Immature natural killer cell (primary cell): ENCODE data around the gene SYK. TPM values are rescaled to one million over a fixed set of nuclear protein-coding genes. Genes with fewer than 3 reads are reported as not detected.

Source experiments
- DNase-seq, 3 donors: peaks; one replicate each; pipeline ENCODE4 v3.0.0; 2022; ENCODE audit warnings: mixed read lengths in 1 of 3
- H3K27ac Mint-ChIP-seq, 6 donors: one replicate each; pipeline ENCODE4 v1.8.0; 2020; ENCODE audit warnings: mixed read lengths in 6 of 6, mild to moderate bottlenecking in 5 of 6, inconsistent platforms in 4 of 6, moderate library complexity in 3 of 6
- H3K27me3 Mint-ChIP-seq, 3 donors: one replicate each; pipeline ENCODE4 v1.8.0; 2020 to 2021; ENCODE audit warnings: low read depth in 3 of 3, mild to moderate bottlenecking in 3 of 3, mixed read lengths in 3 of 3, moderate library complexity in 3 of 3, inconsistent platforms in 1 of 3
- H3K36me3 Mint-ChIP-seq, 3 donors: one replicate each; pipeline ENCODE4 v1.8.0; 2020; ENCODE audit warnings: mixed read lengths in 3 of 3, inconsistent platforms in 2 of 3, mild to moderate bottlenecking in 2 of 3
- H3K4me1 Mint-ChIP-seq, 2 donors: one replicate each; pipeline ENCODE4 v1.8.0; 2020; ENCODE audit warnings: inconsistent platforms in 2 of 2, mild to moderate bottlenecking in 2 of 2, mixed read lengths in 2 of 2, moderate library complexity in 1 of 2
- H3K4me3 Mint-ChIP-seq, 5 donors: one replicate each; pipeline ENCODE4 v1.8.0; 2020; ENCODE audit warnings: mild to moderate bottlenecking in 5 of 5, mixed read lengths in 5 of 5, inconsistent platforms in 3 of 5, moderate library complexity in 3 of 5
- H3K9me3 Mint-ChIP-seq, 6 donors: one replicate each; pipeline ENCODE4 v1.8.0; 2020; ENCODE audit warnings: mild to moderate bottlenecking in 6 of 6, mixed read lengths in 6 of 6, inconsistent platforms in 4 of 6, moderate library complexity in 3 of 6
- polyA plus RNA-seq, 3 donors: library from polyadenylated mRNA; unstranded; fragments of 300-500 nt; fragmentation: Illumina TruSeq; gene quantifications; one replicate each; pipeline ENCODE4 v1.2.3, GENCODE V29; 2021

Gene SYK
- polyA plus RNA-seq, 3 donors from 2014 or later: 50.1 to 125 (median 82.6) TPM

DNA sequence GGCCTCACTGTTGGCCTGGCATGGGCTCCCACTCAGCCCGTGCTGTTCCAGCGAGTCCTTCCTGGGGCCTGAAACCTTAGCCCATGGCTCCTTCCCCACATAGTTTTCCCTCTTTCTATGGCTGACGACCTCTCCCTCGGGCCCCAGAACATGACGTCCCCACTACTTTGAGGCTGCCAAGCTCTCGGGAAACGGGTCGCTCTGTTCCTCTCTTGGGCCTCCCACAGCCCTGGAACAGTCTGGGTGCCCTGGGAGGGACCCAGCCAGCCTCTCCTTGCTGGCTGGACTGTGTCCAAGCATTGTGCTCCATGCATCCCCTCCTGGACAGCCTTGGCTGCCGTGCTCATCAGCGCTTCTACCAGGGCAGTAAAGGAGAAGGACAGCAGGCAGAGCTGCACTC, 118.3 kb downstream of the SYK start:
- no peaks in the 10 kb centered on the region for H3K36me3 Mint-ChIP-seq
- H3K27ac Mint-ChIP-seq: peak overlapping the region in 1 of 6 donors; percentile 7
- no peak overlapping the region for H3K4me3 Mint-ChIP-seq
- no peaks in the 10 kb centered on the region for H3K9me3 Mint-ChIP-seq
- peaks cover 0 to 7% (median 1%) of the 10 kb centered on the region in 3 donors for H3K27me3 Mint-ChIP-seq
- no peak for DNase-seq
- H3K4me1 Mint-ChIP-seq: no peaks in the 10 kb centered on the region

DNA sequence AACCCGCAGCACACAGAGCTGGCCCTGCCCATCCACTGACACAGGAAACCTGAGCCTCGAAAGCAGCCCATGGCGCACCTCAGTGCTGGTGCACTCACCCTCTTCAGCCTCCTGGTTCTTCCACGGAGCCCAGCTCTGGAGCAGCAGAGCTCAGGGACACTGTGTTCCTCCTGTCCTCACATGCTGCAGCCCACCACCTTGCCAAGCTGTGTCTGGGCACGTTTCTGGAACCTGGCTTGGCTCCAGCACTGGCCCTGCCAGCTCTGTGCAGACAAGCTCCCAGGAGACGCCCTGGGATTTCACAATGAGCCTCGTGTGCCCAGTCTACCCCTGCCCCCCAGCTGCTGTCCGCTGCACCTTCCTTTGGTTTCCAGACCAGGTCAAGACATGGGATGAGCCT, 119.5 kb downstream of the SYK start:
- Mint-ChIP-seq H3K36me3 (no peaks in the 10 kb centered on the region), H3K27me3 (peaks cover 0 to 7% (median 0%) of the 10 kb centered on the region in 3 donors), H3K9me3 (no peaks in the 10 kb centered on the region), H3K4me1 (no peaks in the 10 kb centered on the region), H3K27ac (no peak overlapping the region), H3K4me3 (no peak overlapping the region)
- DNase-seq: no peak

DNA sequence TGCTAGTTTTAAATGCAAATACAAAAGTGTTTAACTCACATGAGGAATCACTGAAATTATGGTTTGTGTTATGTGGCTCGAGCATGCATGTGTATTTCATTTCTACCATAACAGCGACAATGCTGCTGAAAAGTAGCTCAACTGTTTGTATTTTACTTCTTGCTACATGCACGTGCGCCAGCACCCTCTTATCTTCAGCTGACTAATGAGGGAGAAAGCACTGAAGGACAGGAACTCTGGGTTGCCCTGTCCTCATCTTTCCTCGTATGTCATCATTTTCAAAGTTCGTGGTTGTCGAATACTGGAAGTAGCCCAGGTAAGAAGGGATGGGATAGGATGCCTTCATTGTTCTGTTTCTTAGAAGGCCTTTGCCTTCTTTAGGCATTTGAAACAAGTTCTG, 120.3 kb downstream of the SYK start:
- Mint-ChIP-seq H3K27ac (no peak overlapping the region), H3K4me1 (no peaks in the 10 kb centered on the region), H3K4me3 (no peak overlapping the region), H3K9me3 (no peaks in the 10 kb centered on the region), H3K27me3 (peaks cover 0 to 9% (median 0%) of the 10 kb centered on the region in 3 donors), H3K36me3 (no peaks in the 10 kb centered on the region)
- no peak for DNase-seq

DNA sequence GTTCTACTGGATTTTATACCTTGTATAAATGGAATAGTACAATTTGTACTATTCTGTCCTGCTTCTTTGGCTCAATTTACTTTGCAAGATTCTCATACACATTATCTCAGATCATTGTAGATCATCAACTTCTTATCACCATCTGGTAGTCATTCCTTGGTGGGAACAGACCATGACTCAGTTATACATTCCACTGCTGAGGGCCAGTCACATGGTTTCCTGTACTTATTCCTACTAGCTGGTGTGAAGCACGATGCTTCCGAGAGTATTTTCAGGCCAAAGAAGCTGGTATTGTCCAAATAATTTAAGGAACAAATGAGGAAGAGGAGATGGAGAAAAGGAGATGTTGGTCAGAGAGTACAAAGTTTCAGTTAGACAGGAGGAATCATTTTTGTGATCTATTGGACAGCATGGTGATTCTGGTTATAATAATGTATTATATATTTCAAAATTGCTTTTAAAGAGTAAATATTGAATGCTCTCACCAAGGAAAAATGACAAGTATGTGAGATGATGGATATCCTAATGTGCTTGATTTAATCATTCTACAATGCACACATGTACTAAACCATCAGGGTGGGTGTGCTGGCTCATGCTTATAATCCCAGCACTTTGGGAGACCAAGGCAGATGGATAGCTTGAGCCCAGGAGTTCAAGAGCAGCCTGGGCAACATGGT, 124.1 kb downstream of the SYK start:
- Mint-ChIP-seq H3K27ac (no peak overlapping the region), H3K9me3 (no peaks in the 10 kb centered on the region), H3K36me3 (no peaks in the 10 kb centered on the region), H3K27me3 (peaks cover 0 to 6% (median 0%) of the 10 kb centered on the region in 3 donors), H3K4me3 (no peak overlapping the region), H3K4me1 (no peaks in the 10 kb centered on the region)
- no peak for DNase-seq

DNA sequence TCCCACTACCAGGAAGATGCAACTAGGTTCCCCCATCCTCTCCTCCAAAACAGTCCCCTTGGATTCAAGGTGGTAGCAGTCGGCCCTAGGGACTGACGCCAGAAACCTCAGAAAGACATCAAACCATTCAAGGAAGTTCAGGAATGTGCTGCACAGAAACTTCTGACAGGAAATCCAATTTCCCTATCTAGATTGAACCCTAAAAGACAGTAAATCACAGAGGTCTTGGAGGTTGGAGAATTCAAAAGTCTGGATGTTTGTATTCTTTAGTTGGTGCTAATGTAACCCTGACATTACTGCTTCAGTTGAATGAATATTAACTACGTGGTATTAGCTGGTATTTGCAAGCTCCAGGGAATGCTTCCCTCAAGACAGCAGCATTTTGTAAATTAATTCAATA, 125.3 kb downstream of the SYK start:
- DNase-seq: no peak

DNA sequence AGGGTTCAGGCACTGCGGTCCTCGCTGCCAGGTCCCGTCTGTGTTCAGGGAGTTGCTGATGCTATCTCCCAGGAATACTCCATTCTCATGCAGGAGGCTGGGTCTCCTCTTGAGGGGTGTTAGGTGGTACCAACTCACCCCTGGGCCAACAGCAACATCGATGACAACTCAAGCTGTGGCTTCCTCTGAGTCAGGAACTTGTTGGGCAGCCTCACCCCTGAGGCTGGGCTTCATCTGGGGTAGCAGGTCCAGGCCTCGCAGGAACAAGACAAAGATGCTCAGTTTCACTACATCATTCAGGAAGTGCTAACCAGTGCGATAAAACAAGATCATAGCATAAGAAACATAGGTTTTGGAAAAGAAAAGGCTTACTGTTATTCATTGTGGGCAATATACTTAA, 125.9 kb downstream of the SYK start:
- H3K27ac Mint-ChIP-seq: no peak overlapping the region
- no peaks in the 10 kb centered on the region for H3K4me1 Mint-ChIP-seq
- H3K9me3 Mint-ChIP-seq: no peaks in the 10 kb centered on the region
- peaks cover 0 to 6% (median 0%) of the 10 kb centered on the region in 3 donors for H3K27me3 Mint-ChIP-seq
- no peaks in the 10 kb centered on the region for H3K36me3 Mint-ChIP-seq
- no peak for DNase-seq
- H3K4me3 Mint-ChIP-seq: no peak overlapping the region

More for the DNA sequence above, 125.3 kb downstream of the SYK start:
- H3K27me3 Mint-ChIP-seq: peaks cover 0 to 6% (median 0%) of the 10 kb centered on the region in 3 donors
- no peak overlapping the region for H3K27ac Mint-ChIP-seq
- H3K4me3 Mint-ChIP-seq: no peak overlapping the region
- H3K36me3 Mint-ChIP-seq: no peaks in the 10 kb centered on the region
- H3K9me3 Mint-ChIP-seq: no peaks in the 10 kb centered on the region
- no peaks in the 10 kb centered on the region for H3K4me1 Mint-ChIP-seq

DNA sequence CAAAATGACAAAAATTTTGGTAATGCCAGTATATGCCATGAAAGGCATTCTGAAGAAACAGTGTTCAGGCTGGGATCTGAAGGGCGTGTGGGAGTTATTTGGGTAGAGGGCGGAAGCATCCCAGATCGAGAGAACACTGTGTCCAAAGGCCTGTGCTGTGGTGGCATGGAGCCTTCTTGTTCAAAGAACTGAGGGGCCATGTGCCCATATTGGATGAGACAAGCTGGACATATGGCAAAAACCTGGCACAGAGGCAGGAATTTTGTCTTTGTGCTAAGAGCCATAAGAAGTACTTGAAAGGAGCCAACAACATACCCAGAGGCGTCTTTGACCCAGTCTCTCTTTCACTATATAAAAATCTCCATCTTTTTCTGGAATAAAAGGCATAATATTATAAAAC, 128.0 kb downstream of the SYK start:
- Mint-ChIP-seq H3K27ac (no peak overlapping the region), H3K9me3 (no peaks in the 10 kb centered on the region), H3K4me3 (no peak overlapping the region), H3K27me3 (peaks cover 0 to 2% (median 0%) of the 10 kb centered on the region in 3 donors), H3K4me1 (no peaks in the 10 kb centered on the region), H3K36me3 (no peaks in the 10 kb centered on the region)
- no peak for DNase-seq

DNA sequence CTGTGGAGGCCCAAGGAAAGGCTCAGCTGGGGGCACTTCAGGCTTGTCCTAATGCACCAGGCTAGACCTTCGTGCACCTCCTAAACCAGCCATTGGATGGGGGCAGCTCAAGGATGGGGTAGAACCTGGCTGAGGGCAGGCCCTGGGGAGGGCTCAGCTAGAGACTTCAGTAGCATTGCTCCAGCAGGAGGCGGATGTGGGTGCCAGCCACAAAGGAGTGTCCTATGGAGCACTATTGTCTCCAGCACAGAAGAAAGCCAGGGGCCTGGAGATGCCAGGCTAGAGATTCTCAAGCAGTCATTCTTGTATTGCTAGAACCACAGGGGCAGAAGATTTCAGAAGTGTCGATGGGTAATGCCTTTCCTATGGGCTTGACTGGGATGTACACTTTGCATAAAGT, 131.8 kb downstream of the SYK start:
- Mint-ChIP-seq H3K9me3 (no peaks in the 10 kb centered on the region), H3K36me3 (no peaks in the 10 kb centered on the region), H3K27ac (no peak overlapping the region), H3K4me3 (no peak overlapping the region), H3K4me1 (no peaks in the 10 kb centered on the region), H3K27me3 (peaks cover 0 to 3% (median 0%) of the 10 kb centered on the region in 3 donors)
- no peak for DNase-seq

DNA sequence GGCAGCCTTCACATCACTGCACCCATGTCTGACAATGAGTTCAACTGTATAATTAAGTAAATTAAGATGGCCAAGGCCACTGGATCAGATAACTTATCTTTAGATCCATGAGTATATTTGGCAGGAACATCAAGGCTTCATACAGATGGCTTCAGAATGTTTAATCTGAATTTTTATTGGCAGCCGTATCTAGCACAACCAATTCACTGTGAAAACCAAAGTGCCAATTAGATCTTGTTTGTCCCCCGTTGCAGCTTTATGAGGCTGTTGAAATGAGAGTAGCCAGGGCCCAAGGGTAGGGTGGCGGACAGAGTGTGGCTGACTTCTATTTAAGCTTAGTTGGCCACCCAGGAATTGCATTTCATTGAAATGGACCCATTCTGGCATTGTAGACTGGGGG, 137.7 kb downstream of the SYK start:
- H3K4me3 Mint-ChIP-seq: no peak overlapping the region
- peaks cover 0 to 2% (median 0%) of the 10 kb centered on the region in 6 donors for H3K9me3 Mint-ChIP-seq
- H3K36me3 Mint-ChIP-seq: no peaks in the 10 kb centered on the region
- DNase-seq: no peak
- H3K27ac Mint-ChIP-seq: no peak overlapping the region
- no peaks in the 10 kb centered on the region for H3K4me1 Mint-ChIP-seq
- H3K27me3 Mint-ChIP-seq: peaks cover 0 to 6% (median 3%) of the 10 kb centered on the region in 3 donors

DNA sequence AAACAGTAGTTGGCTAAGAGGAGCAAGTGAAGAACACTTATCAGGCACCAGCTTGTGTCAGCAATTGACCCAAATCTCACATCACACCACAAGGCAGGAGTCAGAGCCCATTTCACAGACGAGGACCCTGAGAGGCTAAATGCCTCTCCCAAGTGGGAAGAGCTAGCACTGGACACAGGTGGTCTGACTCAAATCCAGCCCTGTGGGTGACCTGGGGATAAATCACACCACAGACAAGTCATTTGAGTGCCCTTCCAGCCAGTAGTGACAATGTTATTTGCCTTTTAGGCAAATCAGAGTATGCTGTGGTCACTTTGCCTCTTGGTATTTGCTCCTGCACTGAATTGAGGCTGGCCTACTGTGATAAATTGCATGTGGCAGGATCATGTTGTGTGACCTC, 138.7 kb downstream of the SYK start:
- no peaks in the 10 kb centered on the region for H3K36me3 Mint-ChIP-seq
- no peaks in the 10 kb centered on the region for H3K4me1 Mint-ChIP-seq
- H3K9me3 Mint-ChIP-seq: peaks cover 0 to 2% (median 0%) of the 10 kb centered on the region in 6 donors
- H3K27me3 Mint-ChIP-seq: peaks cover 0 to 6% (median 3%) of the 10 kb centered on the region in 3 donors
- H3K27ac Mint-ChIP-seq: no peak overlapping the region
- no peak overlapping the region for H3K4me3 Mint-ChIP-seq
- no peak for DNase-seq

DNA sequence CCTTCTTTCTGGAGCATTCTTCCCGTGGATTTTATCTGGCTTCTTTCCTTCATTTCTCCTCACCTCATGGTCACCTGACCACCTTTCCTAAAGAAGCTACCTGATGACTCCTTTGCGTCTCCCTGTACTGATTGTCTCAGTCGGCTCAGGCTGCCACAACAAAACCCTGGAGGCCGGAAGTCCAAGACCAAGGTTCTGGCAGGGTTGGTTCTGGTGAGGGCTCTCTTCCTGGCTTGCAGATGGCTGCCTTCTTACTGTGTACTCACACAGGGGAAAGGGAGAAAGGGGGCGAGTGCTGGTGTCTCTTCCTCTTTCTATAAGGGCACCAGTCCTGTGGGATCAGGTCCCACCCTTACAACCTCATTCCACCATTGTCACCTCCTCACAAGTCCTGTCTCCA, 140.0 kb downstream of the SYK start:
- Mint-ChIP-seq H3K27me3 (peaks cover 0 to 8% (median 5%) of the 10 kb centered on the region in 3 donors), H3K9me3 (peaks cover 0 to 2% (median 0%) of the 10 kb centered on the region in 6 donors), H3K36me3 (no peaks in the 10 kb centered on the region), H3K4me3 (no peak overlapping the region), H3K27ac (no peak overlapping the region), H3K4me1 (no peaks in the 10 kb centered on the region)
- no peak for DNase-seq

DNA sequence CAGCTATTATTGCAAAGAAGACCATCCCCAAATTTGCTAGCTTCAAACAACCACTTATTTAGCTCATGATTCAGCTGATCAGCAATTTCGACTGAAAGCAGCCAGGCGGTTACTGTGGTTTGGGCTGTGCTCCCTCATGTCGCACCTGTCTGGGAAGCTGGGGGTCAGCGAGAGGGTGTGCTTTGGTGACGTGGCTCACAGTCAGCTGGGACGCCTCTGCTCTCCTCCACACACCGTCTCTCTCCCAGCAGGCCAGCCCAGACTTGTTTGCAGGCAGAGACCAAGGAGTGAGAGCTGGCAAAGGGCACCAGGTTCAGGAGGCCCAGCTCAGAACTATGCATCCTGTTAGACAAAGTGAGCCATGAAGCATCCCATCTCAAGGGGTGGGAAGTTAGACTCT, 140.9 kb downstream of the SYK start:
- no peaks in the 10 kb centered on the region for H3K36me3 Mint-ChIP-seq
- peaks cover 2 to 8% (median 5%) of the 10 kb centered on the region in 3 donors for H3K27me3 Mint-ChIP-seq
- peaks cover 0 to 2% (median 0%) of the 10 kb centered on the region in 6 donors for H3K9me3 Mint-ChIP-seq
- no peak for DNase-seq
- H3K27ac Mint-ChIP-seq: no peak overlapping the region
- H3K4me3 Mint-ChIP-seq: no peak overlapping the region
- no peaks in the 10 kb centered on the region for H3K4me1 Mint-ChIP-seq

DNA sequence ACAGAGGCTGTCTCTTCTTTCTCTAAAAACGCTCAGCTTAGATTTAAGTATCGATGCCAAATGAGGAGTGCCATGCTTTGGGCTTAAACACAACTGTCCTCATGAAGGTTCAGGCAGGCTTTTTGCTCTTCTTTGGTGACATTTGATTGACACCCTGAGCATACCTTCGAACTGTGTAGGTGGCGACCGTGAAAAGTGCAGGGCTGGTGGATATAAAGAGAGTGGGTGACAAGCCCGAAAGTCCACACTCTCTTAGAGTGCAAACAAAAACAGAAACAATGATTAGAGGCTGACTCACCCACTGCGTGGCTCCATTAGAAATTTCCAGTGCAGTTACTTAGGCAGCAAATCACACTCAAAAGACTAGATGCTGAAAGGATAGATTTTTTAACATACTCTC, 141.7 kb downstream of the SYK start:
- Mint-ChIP-seq H3K9me3 (peaks cover 0 to 2% (median 0%) of the 10 kb centered on the region in 6 donors), H3K4me3 (no peak overlapping the region), H3K4me1 (no peaks in the 10 kb centered on the region), H3K36me3 (no peaks in the 10 kb centered on the region), H3K27me3 (peaks cover 2 to 8% (median 2%) of the 10 kb centered on the region in 3 donors), H3K27ac (no peak overlapping the region)
- DNase-seq: no peak

DNA sequence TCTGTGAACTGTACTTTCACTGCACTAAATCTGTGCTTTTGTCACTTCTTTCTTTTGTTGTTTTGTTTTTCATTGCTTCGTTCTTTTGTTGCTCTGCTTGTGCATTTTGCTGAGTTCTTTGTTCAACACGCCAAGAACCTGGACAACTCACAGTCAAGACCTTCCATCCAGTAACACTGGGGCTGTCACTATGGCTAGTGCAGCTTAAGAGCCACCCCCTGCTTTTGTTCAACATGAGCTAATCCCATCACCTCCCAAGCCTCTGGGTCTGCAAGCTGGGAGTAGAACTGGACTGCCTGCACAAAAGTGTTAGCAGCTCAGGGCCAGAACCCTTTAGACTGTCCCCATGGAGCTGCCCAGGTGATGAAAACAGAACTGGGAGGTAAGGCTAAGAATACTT, 143.7 kb downstream of the SYK start:
- Mint-ChIP-seq H3K9me3 (peaks cover 0 to 2% (median 0%) of the 10 kb centered on the region in 6 donors), H3K27me3 (peaks cover 2 to 8% (median 5%) of the 10 kb centered on the region in 3 donors), H3K4me3 (no peak overlapping the region), H3K4me1 (no peaks in the 10 kb centered on the region), H3K36me3 (no peaks in the 10 kb centered on the region), H3K27ac (no peak overlapping the region)
- DNase-seq: no peak

DNA sequence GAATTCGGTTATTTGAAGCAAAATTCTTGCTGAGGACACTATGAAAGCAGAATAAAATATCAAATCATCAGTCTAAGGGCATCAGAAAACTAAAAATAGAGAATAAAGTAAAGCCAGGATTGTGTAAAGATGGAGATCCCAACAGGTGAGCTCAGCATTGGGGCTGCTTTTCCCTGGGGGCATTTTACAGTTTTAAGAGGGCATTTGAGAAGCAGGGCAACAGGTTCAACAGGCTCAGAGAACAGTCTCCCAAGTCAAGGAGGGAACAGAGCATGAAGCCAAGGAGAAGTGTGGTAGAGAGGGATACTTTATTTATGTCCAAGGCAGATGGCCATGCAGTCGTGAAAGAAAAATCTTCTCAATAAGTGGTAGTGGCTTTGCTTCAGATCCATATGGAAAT, 145.4 kb downstream of the SYK start:
- Mint-ChIP-seq H3K4me1 (no peaks in the 10 kb centered on the region), H3K9me3 (no peaks in the 10 kb centered on the region), H3K27me3 (peaks cover 2 to 5% (median 5%) of the 10 kb centered on the region in 3 donors), H3K4me3 (no peak overlapping the region), H3K27ac (no peak overlapping the region), H3K36me3 (no peaks in the 10 kb centered on the region)
- no peak for DNase-seq
